RWPE2 (cell line): ENCODE measurements around the gene F8.

Source experiments
- ATAC-seq: fragments of 200-7000 bp; cut with Tn5 transposase; 3 replicates; pipeline ENCODE4 v1.9.1; 2021; ENCODE audit warnings: low read depth
- DNase-seq: peaks from one replicate; pipeline ENCODE4 v3.0.0-alpha.2; 2020; ENCODE audit warnings: low spot score
- H3K27ac ChIP-seq: fragments of 450-650 bp; 2 replicates; pipeline ENCODE4 v1.5.1; 2017; ENCODE audit warnings: mild to moderate bottlenecking; ENCODE audit not compliant: poor library complexity, severe bottlenecking
- H3K27me3 ChIP-seq: fragments of 250-450 bp; sonication (Bioruptor Pico); 2 replicates; pipeline ENCODE4 v1.5.1; 2021; ENCODE audit warnings: mild to moderate bottlenecking, moderate library complexity; ENCODE audit not compliant: insufficient read depth, poor library complexity, severe bottlenecking
- H3K36me3 ChIP-seq: fragments of 250-450 bp; sonication (Bioruptor Pico); 2 replicates; pipeline ENCODE4 v1.5.1; 2020; ENCODE audit warnings: low read depth, mild to moderate bottlenecking, moderate library complexity
- H3K4me1 ChIP-seq: fragments of 250-450 bp; sonication (Bioruptor Pico); 2 replicates; pipeline ENCODE4 v1.5.1; 2021; ENCODE audit warnings: mild to moderate bottlenecking, moderate library complexity; ENCODE audit not compliant: insufficient read depth, poor library complexity, severe bottlenecking
- H3K4me3 ChIP-seq: fragments of 250-450 bp; sonication (Bioruptor Pico); 2 replicates; pipeline ENCODE4 v1.5.1; 2021; ENCODE audit warnings: mild to moderate bottlenecking, moderate library complexity; ENCODE audit not compliant: severe bottlenecking
- H3K9me3 ChIP-seq: fragments of 250-450 bp; sonication (Bioruptor Pico); 2 replicates; pipeline ENCODE4 v1.5.1; 2021; ENCODE audit warnings: mild to moderate bottlenecking, moderate library complexity; ENCODE audit not compliant: severe bottlenecking
- CTCF ChIP-seq: fragments of 450-650 bp; IDR thresholded peaks from one replicate; pipeline ENCODE4 v1.5.1; 2017; ENCODE audit warnings: mild to moderate bottlenecking, moderate library complexity; ENCODE audit not compliant: poor library complexity, severe bottlenecking

F8 gene

GRCh38 chrX:155031657-155032056, 9.1 kb upstream of the F8 start:
- Histone ChIP-seq H3K27ac (no peak overlapping the region), H3K27me3 (no peaks in the 10 kb centered on the region), H3K4me1 (no peaks in the 10 kb centered on the region), H3K9me3 (no peaks in the 10 kb centered on the region), H3K36me3 (0 out of 2 replicates have a peak, but pooled peaks cover 12% of the 10 kb centered on the region), H3K4me3 (no peak overlapping the region)
- no peak for ATAC-seq
- no peak for TF ChIP-seq CTCF
- DNase-seq, result no peak

GRCh38 chrX:155028877-155029291, 6.4 kb upstream of the F8 start:
- Histone ChIP-seq H3K27ac (no peak overlapping the region), H3K27me3 (no peaks in the 10 kb centered on the region), H3K4me1 (peaks cover 3% of the 10 kb centered on the region), H3K36me3 (no peaks in the 10 kb centered on the region), H3K4me3 (no peak overlapping the region), H3K9me3 (no peaks in the 10 kb centered on the region)
- TF ChIP-seq CTCF, result no peak
- ATAC-seq (no peak), DNase-seq (no peak)

GRCh38 chrX:155028129-155028528, 5.6 kb upstream of the F8 start:
- no peak for TF ChIP-seq CTCF
- H3K27ac ChIP-seq, result peak overlapping the region; percentile 89
- H3K4me3 ChIP-seq, result peak overlapping the region; percentile 45
- no peaks in the 10 kb centered on the region for H3K36me3 ChIP-seq
- H3K27me3 ChIP-seq, result no peaks in the 10 kb centered on the region
- ATAC-seq, result no peak
- peaks cover 3% of the 10 kb centered on the region for H3K4me1 ChIP-seq
- H3K9me3 ChIP-seq, result no peaks in the 10 kb centered on the region
- no peak for DNase-seq

GRCh38 chrX:155027509-155028066, 5.1 kb upstream of the F8 start:
- no peak for TF ChIP-seq CTCF
- Histone ChIP-seq H3K27me3 (no peaks in the 10 kb centered on the region), H3K4me1 (peaks cover 3% of the 10 kb centered on the region), H3K9me3 (no peaks in the 10 kb centered on the region), H3K36me3 (no peaks in the 10 kb centered on the region), H3K4me3 (peak overlapping the region; percentile 45), H3K27ac (peak overlapping the region; percentile 89)
- ATAC-seq, result peak; percentile 34; the same call in 2 of the 3 replicates
- DNase-seq, result no peak

GRCh38 chrX:155026727-155027508, 4.4 kb upstream of the F8 start, which contains the start of gene FUNDC2:
Gene FUNDC2 (plus strand): TSS chrX:155026844. CDS start chrX:155026939, 95 bp downstream.
- peak within 1 kb of the TSS; percentile 89 for H3K27ac ChIP-seq
- H3K36me3 ChIP-seq, result no peaks in the 10 kb centered on the region
- H3K4me3 ChIP-seq, result peak within 1 kb of the TSS; percentile 45
- peaks cover 3% of the 10 kb centered on the region for H3K4me1 ChIP-seq
- TF ChIP-seq CTCF, result no peak
- H3K27me3 ChIP-seq, result no peaks in the 10 kb centered on the region
- peak; percentile 82 for DNase-seq
- no peaks in the 10 kb centered on the region for H3K9me3 ChIP-seq
- peak; percentile 84 for ATAC-seq
